GM21360 (cell line): ENCODE measurements around the gene EPN1.

Source experiments
- ATAC-seq: cut with Tn5 transposase; IDR thresholded peaks from one replicate; pipeline ENCODE4 v1.9.1; 2021; ENCODE audit warnings: mild to moderate bottlenecking, moderate library complexity; ENCODE audit not compliant: unreplicated experiment

EPN1 gene

DNA sequence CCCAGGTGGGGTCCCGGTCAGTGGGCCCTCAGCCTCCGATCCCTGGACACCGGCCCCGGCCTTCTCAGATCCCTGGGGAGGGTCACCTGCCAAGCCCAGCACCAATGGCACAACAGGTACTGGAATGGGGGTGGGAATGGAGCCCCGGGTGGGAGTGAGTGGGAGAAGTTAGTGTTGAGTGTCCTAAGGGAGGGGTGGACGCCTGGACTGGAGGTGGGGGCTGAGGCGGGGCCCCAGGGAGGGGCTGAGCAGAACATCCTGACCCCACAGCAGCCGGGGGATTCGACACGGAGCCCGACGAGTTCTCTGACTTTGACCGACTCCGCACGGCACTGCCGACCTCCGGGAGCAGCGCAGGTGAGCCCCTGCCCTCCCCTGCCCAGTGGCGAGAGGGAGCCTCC lies 17.7 kb downstream of the EPN1 start:
- ATAC-seq = no peak

DNA sequence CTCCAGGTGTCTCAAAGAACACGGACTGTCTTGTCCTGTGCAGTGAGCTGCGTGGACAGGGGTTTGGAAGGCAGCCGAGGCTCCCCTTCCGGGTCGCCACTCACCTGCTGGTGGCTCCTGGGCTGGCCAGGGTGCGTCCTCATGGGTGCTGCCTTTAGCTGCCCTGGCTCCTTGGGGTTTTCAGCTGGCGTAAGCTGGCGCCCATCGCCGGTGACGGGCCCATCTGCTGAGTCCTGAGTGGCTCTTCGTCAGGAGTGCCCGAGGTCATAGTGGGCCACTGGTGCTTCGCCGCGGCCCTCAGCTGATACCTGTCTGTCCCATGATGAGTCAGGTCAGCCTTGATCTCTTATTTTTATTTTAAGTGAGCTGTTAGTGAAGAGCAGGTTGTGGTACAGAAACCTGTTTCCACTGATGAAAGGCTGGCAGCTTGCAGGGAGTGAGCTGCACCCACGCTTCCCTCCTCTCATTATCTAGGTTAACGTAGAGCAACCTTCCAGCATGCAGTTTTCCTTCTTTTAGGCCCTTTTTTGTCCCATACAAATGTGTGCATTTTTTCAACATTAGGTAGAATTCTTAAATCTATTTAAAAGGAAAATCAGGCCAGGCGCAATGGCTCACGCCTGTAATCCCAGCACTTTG lies 18.4 kb downstream of the EPN1 start:
- no peak for ATAC-seq

DNA sequence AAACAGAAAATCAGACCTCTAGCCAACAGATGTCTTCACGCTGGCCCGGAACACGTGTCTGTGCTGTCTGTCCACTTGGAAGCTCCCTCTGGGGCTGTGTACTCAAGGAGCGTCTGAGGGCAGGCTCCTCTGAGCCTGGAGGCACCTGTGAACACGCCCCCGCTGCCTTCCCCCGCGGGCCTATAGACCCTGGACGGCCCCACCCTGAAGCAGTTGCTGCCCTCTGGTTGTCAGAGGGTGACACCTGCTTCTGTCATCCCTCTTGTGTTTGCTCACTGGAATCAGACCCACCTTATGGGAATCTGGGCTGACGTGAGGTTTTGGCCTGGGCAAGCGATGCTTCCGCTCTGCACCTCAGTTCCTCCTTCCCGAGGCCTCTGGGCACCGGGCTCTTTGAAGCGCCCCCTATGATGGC lies 19.2 kb downstream of the EPN1 start:
- ATAC-seq = no peak

DNA sequence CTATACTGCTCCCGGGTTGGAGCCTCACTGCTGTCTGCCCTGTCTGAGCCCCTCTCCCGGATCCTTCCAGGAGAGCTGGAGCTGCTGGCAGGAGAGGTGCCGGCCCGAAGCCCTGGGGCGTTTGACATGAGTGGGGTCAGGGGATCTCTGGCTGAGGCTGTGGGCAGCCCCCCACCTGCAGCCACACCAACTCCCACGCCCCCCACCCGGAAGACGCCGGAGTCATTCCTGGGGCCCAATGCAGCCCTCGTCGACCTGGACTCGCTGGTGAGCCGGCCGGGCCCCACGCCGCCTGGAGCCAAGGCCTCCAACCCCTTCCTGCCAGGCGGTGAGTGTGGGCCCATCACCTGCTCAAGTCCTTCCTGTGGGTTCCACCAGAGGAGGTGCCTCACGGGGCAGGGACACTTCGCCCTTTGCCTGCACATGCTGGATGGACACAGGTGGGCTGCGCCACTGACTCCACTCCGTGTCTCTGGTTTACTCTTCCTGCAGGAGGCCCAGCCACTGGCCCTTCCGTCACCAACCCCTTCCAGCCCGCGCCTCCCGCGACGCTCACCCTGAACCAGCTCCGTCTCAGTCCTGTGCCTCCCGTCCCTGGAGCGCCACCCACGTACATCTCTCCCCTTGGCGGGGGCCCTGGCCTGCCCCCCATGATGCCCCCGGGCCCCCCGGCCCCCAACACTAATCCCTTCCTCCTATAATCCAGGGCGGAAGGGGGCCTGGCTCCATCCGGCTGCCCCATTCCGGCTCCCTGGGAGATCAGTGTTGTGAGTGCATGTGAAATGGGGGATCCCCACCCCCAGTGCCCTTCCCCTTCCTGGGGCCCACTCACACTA lies 19.8 kb downstream of the EPN1 start:
- ATAC-seq = no peak

DNA sequence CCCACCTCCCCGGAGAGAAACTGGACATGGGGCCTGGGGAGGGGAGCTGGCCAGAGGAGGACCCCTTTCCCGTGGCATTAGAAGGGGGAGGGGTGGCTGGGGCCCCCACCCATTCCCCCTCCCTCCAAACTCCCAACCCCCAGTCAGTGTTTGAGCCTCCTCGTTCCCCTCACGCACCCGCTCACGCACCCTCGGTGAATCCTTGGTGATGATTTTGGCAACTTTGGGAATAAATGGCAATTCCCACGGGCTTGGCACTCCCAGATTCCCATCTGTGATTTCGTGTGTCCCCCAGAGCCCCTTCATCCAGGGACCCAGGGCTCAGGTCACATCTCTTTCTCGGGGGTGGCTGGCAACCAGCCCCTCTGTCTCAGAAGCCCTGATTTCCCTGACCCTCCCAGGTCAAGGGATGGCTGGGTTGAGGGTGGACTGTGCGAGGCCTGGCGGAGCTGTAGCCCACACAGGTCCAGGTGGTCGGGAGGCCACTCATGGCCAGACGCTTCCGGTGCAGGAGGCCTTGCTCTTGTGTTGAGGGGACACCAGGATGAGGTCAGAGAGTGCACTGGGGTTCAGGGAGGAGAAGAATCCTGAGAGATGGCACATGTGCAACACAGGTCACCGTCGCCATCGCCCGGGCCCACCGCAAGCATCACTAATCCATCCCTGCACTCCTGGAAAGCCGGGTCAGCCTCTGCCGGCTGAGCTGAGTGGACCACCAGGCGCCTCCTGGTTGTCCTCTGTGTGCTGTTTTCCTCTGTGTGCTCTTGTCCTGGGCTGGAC lies 20.7 kb downstream of the EPN1 start:
- ATAC-seq = no peak

DNA sequence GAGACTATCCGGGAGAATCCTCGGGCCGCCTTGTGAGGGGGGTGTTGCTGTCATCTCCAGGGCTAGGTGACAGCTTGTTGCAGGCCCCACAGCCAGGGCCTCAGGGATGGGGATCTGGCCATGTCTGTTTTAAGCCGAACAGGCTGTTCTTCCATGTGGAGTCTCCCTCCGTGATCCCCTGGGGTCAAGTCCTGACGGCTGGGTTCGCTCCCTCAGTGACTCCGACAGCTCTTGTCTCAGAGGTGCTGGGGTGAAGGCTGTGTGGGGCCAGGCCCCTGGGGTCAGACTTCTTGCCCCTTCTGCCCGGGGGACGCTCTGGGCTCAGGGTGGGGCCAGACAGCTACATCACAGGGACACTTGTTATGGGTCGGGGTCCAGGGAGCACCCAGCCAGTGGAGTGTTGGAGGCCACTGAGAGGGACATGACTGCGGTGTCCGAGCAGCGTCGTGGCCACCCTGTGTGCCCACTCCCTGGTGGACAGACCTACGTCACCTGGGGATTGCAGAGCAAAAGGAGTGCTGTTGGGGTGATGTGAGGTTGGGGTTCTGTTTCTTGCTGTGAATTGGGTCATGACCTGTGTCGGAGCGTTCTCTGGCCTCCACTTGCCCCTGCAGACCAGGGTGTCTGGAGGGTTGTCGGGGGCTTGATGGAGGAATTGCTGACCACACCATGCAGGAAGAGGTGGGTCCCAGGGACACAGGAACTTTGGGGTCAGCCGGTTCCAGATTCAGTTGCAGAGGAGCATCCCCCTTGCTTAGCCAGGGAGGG lies 21.5 kb downstream of the EPN1 start:
- ATAC-seq = no peak

DNA sequence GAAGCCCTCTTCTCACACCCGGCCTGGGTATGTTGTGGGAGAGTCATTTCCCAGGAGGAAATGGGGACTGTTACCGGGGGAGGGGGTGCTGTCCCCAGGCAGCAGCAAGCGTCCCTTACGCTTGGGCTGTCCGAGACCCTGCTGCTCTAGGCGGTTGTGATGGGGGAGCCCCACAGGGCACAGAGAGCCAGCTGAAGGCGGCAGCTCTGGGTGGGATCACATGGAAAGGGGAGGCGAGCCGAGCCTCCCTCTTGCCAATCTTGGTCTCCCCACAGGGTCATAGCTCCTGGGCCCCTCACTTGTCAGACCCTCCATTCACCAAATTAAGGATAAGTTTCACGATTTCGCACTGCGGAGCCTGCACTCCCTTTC lies 22.0 kb downstream of the EPN1 start:
- no peak for ATAC-seq

DNA sequence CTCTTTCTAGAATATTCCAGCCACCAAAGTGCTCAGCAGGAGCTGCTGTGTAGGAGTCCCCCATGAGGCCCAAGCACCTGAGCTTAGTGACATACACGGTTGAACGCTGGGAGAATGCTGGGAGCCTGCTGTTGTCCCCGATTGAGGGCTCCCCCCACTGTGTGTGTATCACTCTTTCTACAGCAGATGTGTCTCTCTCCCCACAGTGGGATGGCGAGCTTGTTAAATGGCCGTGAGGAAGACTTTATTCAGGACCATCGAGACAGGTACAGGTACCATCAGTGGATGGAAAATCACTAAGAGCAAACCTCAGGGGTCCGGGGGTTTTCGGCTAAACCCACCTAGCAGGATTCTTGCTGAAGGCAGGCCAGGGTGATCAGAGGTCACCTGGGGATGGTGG lies 22.7 kb downstream of the EPN1 start:
- ATAC-seq = no peak

DNA sequence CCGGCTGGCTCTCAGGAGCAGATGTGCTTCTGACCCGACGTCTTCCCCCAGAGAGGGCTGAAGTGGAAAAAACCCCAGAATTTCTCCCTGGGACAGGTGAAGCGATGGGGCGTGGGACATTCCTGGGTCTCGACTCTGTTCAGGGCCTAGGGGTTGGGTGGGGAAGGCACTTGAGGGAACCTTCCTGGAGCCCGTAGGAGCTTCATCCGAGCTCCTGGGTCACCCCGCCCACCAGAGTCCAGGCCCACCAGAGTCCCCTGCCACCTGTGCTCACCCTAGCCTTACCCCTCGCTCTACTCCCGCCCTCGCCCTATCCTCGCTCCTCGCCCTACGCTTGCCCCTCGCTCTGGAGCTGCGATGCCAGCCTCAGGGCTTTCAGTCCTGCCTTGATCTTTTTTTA lies 23.2 kb downstream of the EPN1 start:
- no peak for ATAC-seq

DNA sequence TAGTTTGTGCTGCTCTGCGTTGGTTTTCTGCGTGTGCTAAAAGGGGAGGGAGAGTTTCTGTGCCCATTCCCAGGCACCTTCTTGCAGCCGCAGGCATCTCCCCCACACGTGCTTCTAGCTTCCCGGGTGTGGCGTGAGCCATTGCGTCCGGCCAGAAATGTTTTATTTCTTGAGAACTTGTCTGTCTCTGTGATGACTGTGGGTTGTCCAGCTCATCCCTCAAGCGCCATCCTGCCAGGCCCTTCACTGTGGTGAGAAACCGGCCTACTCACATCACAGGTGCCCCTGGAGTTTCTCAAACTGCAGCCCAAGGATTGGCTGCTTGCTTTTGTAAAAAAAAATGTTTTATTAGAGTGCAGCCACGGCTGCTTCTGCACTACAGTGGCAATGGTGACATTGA lies 24.2 kb downstream of the EPN1 start:
- ATAC-seq = no peak

DNA sequence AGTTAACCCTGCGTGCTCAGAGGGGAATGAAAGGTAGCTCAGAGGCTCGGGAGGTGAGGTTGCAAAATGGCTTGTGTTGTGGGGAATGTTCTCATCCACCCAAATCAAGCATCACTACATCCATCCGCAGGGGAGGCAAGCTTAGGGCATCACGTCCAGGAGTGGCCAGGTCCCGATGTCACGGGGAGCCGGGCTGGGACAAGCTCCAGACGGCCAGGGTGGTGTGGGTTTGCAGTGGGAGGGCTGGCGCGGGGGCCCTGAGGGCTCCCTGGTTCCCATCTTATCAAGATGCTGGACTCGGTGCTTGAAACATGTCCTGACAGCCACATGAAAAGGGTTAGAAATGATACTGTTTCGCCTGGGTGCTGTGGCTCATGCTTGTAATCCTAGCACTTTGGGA lies 25.8 kb downstream of the EPN1 start:
- ATAC-seq = no peak

DNA sequence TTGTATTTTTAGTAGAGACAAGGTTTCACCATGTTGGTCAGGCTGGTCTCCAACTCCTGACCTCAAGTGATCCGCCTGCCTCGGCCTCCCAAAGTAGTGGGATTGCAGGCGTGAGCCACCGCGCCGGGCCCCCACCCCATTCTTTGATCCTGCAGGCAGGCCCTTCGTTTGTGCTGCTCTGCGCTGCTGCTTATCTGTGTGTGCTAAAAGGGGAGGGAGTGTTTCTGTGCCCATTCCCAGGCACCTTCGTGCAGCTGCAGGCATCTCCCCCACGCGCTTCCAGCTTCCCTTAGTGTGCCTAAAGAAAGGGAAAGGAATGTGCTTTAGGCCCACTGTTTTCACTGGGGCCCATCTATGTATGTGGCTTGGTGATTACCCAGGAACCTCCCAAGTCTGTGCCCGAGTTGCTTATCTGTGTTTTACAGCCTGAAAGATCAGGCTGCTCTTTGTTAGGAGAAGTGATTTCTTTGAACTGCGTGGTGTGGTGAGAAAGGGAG lies 27.2 kb downstream of the EPN1 start:
- no peak for ATAC-seq

DNA sequence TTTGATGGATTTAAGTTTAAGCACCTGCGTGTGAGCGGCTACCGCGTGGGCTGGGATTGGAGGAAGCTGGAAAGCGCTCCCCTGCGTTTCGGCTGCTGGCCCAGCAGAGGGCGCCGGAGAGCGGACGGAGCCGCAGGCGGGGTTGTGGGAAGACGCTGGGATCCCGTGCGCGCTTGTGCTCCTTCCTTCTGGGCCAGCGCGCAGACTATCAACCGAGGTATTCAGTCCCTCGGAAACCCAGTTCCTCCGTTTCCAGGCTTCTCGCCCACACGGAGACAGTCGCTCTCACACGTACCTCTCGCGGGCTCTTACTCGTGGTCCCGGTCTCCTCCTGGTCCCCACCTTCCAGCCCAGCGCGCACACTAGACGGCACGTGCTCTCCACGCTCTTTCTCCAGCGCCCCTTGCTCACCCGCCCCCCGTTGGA lies 28.8 kb downstream of the EPN1 start:
- ATAC-seq = no peak

DNA sequence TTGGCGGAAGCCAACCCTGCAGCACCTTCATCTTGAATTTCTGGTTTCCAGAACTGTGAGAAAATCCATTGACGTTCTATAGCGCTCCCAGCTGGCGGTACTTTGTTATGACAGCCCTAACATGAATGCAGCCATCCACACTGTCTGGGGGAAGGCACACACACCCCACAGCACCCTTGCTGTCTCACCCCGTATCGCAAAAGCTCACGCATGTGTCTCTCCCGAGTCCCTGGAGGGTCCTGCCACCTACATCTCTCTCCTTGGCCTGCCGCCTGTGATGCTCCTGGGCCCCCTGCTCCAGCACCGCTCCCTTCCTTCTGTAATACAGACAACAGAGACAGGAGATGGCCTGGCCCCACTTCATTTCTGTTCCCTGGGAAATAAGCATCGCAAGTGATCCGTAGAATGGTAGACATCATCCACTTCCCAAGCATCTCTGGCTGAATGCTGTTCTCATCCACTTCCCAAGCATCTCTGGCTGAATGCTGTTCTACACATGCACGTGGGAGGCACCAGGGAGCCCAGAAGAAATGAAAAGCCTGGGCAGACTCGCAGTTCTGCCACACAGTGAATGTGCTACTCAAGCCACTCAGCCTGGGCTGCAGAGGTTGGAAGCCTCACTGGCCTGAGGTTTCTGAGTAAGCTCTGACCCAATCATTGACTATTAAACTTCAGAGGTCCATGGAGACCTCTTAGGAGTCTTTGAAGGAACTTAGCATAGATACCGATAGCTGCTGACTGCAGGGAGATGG lies 29.6 kb downstream of the EPN1 start:
- ATAC-seq = no peak

DNA sequence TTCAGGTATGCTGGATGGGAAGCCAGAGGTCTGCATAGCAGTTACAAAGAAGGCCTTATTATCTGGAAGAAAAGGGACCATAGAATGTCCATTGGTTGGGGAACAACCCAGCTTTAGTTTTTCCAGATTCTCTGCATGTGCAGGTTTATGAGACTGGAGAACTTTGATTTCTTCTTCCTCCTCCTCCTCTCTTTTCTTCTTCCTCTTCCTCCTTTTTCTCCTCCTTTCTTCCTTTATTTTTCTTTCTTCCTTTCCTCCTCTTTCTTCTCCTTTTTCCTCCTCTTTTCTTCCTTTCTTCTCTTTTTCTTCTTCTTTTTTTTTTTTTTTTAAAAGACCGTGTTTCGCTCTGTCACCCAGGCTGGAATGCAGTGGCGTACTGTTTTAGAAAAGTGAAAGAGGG lies 30.9 kb downstream of the EPN1 start:
- ATAC-seq = no peak

DNA sequence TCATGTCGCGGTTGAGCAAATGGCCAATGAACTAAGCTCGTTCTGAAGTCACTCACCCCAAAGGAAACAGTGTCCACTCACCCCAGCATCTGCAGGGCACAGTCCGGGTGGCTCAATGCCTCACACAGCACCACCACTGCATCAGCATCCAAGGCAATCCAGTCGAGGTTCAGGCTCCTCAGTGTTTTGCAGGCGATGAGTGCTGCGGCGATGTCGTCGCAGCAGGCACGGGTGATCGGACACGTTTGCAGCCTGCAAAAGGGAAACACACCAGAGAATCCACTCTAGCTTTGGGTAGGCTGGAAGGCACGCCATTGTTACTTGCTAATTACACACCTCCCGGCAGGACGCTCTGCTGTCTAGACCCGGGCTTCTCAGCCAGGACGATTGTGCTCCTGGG lies 36.7 kb downstream of the EPN1 start:
- ATAC-seq = no peak

DNA sequence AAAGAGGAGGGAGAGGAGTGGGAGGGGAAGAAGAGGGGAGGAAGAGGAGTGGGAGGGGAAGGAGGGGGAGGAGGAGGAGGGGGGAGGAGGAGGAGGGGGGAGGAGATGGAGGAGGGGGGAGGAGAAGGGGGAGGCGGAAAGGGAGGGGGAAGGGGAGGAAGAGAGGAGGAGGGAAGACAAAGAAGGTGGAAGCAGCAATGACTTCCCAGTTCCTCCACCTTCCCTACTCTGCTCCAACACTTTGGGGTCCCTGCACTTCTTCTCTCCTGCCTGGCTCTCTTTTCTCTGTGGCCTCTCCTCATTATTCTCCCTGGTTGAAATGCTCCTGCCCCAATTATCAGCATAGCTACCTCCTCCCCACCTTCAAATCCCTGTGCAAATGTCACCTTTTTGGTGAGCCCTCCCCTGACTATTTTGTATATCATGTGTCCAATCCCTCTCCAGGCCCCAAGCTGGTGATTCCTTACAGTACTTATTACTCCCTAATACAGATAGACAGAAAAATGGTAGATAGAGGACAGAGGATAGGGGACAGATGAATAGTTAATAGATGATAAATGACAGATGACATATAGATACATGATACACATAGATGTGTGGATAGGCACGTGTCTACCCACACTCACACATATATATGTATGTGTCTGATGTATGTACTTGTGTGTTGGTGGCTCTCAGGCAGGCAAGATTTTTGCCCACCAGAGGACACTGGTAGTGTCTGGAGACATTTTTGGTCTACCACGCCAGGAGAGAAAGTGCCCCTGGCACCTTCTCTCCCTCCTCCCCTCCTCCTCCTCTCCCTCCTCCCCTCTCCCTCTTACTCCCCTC lies 38.0 kb downstream of the EPN1 start:
- ATAC-seq = no peak

DNA sequence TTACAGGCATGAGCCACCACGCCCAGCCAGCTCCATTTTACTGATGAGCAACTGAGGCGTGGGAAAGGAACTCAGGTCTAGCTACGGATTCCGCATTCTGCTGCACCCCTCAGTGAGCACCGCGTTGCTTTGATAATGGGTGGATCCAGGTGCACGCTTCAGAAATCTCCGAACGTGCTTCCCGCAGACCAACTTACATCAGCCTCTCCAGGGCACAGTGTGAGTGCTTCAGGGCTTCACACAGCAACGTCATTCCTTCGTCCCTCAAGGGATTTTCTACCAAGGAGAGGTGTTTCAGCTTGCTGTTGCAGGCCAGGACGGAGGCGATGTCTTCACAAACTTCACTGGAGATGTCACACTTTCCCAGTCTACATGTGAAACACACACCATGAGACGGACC lies 41.5 kb downstream of the EPN1 start:
- no peak for ATAC-seq

DNA sequence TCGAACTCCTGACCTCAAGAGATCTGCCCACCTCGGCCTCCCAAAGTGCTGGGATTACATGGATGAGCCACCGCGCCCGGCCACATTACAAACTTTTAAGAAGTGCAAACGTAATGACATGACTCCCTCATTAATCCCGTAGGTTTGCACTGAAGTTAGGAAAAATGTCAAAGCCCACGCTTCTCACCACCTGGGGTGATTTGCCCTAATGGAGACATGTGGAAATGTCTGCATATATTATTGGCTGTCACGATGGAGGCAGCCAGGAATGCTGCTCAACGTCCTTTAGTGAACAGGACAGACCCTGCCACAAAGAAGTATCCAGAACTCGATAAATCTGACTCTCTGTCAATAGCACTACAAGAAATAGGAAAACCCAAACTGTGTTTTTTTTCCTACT lies 42.2 kb downstream of the EPN1 start:
- ATAC-seq = no peak
